Head of caudate nucleus (tissue), 42 donors: ENCODE results near the gene PPM1J.

Experiments
- DNase-seq, 42 donors: peaks; one replicate each; pipeline versions ENCODE4 v3.0.0 to v3.0.0-alpha.2; 2020 to 2021; ENCODE audit warnings: mixed read lengths in 7 of 42
- intact Hi-C: fragments of 100-400 bp; cut with DNase I; formaldehyde crosslinking; loops from one replicate; pipeline ENCODE4 v1.15.0; 2022

The PPM1J gene

GRCh38 chr1:112710159-112710558, 5.0 kb downstream of the PPM1J start:
- intact Hi-C loops: loop anchor here (5.0 to 10.0 kb wide), 4 partner anchors 33 to 335 kb away; partner anchors contain the start of gene SLC16A1
- DNase-seq: no peak

- no peak for DNase-seq
- intact Hi-C loops: loop anchor here (5.0 to 10.0 kb wide), 2 partner anchors 206 to 314 kb away; partner anchors contain the start of gene CTTNBP2NL
Observed at GRCh38 chr1:112708489-112708888, 6.6 kb downstream of the PPM1J start.

- no peak for DNase-seq
- intact Hi-C loops: loop anchor here (5.0 to 10.0 kb wide), 2 partner anchors 206 to 313 kb away; partner anchors contain the start of gene CTTNBP2NL
Observed at GRCh38 chr1:112708002-112708448, 7.1 kb downstream of the PPM1J start.

GRCh38 chr1:112707221-112708001, 7.7 kb downstream of the PPM1J start:
- intact Hi-C loops: loop anchor here (2.0 to 10.0 kb wide), 3 partner anchors 83 to 313 kb away; partner anchors contain the start of gene CTTNBP2NL
- peak; percentile 55 to 91 (median 82) for DNase-seq

- peak in 25 of 42 donors; percentile 31 to 73 (median 53) for DNase-seq
- intact Hi-C loops: loop anchor here (2.0 to 10.0 kb wide), 3 partner anchors 82 to 312 kb away; partner anchors contain the start of gene CTTNBP2NL
Observed at GRCh38 chr1:112706505-112707220, 8.5 kb downstream of the PPM1J start, which contains the start of gene RHOC. TSS of gene RHOC (minus strand) at chr1:112707127. CDS start at chr1:112703799, 3,328 bp downstream.

- peak in 22 of 42 donors; percentile 22 to 72 (median 48) for DNase-seq
- intact Hi-C loops: loop anchor here (5.0 to 10.0 kb wide), 2 partner anchors 203 to 310 kb away; partner anchors contain the start of gene CTTNBP2NL
Observed at GRCh38 chr1:112704934-112705627, 10.1 kb downstream of the PPM1J start.

- DNase-seq: peak; percentile 77 to 96 (median 90)
- intact Hi-C loops: loop anchor here (10.0 kb wide), 1 partner anchor 310 kb away; the partner anchor contains the start of gene CTTNBP2NL
Observed at GRCh38 chr1:112704391-112704933, 10.7 kb downstream of the PPM1J start.

GRCh38 chr1:112703706-112704105, 11.4 kb downstream of the PPM1J start:
- intact Hi-C loops: loop anchor here (10.0 kb wide), 1 partner anchor 309 kb away; the partner anchor contains the start of gene CTTNBP2NL

GRCh38 chr1:112702420-112703261, 12.5 kb downstream of the PPM1J start:
- intact Hi-C loops: loop anchor here (10.0 kb wide), 1 partner anchor 308 kb away; the partner anchor contains the start of gene CTTNBP2NL

More at GRCh38 chr1:112703706-112704105, 11.4 kb downstream of the PPM1J start:
- peak in 1 of 42 donors; percentile 35 for DNase-seq

GRCh38 chr1:112702067-112702395, 13.1 kb downstream of the PPM1J start:
- intact Hi-C loops: loop anchor here (10.0 kb wide), 1 partner anchor 307 kb away; the partner anchor contains the start of gene CTTNBP2NL
- DNase-seq: peak in 1 of 42 donors; percentile 35

More at GRCh38 chr1:112702420-112703261, 12.5 kb downstream of the PPM1J start:
- DNase-seq: peak in 4 of 42 donors; percentile 2 to 68 (median 35)

GRCh38 chr1:112701227-112702066, 13.7 kb downstream of the PPM1J start:
- intact Hi-C loops: loop anchor here (10.0 kb wide), 1 partner anchor 307 kb away; the partner anchor contains the start of gene CTTNBP2NL

GRCh38 chr1:112700290-112701226, 14.6 kb downstream of the PPM1J start:
- peak; percentile 85 to 98 (median 95) for DNase-seq
- intact Hi-C loops: loop anchor here (10.0 kb wide), 1 partner anchor 306 kb away; the partner anchor contains the start of gene CTTNBP2NL

More at GRCh38 chr1:112701227-112702066, 13.7 kb downstream of the PPM1J start:
- peak in 2 of 42 donors; percentile 7 to 37 for DNase-seq

- intact Hi-C loops: loop anchor here (10.0 kb wide), 1 partner anchor 305 kb away; the partner anchor contains the start of gene CTTNBP2NL
- peak in 2 of 42 donors; percentile 1 to 33 for DNase-seq
Observed at GRCh38 chr1:112699425-112700144, 15.5 kb downstream of the PPM1J start.
